ENCODE data around the gene TLL2.
A peak's percentile ranks its signal among the peaks of the same experiment; 100 is the strongest.
"Not testable (repeated sequence)": the region's sequence is repeated elsewhere in the genome, so short reads cannot be mapped to it uniquely, and the experiment has no call there.

Gene TLL2

GRCh38 chr10:96513698-96514561 is at the start of gene TLL2:
Gene TLL2 (minus strand): TSS chr10:96513926. CDS start chr10:96513685, 241 bp downstream.
- DNase-seq, result peak; percentile 15 to 52

- no peak for DNase-seq
Observed at GRCh38 chr10:96560966-96561887, 47.5 kb upstream of the TLL2 start.

GRCh38 chr10:96560489-96560888 is 46.8 kb upstream of the TLL2 start:
- no peak for DNase-seq

- no peak for DNase-seq
Observed at GRCh38 chr10:96556003-96556402, 42.3 kb upstream of the TLL2 start.

- no peak for DNase-seq
Observed at GRCh38 chr10:96555330-96555729, 41.6 kb upstream of the TLL2 start.

- DNase-seq, result no peak
Observed at GRCh38 chr10:96548589-96548988, 34.9 kb upstream of the TLL2 start.

- not testable (repeated sequence) for DNase-seq
Observed at GRCh38 chr10:96545558-96545957, 31.8 kb upstream of the TLL2 start.

GRCh38 chr10:96541921-96542320 is 28.2 kb upstream of the TLL2 start:
- no peak for DNase-seq

GRCh38 chr10:96540240-96540639 is 26.5 kb upstream of the TLL2 start:
- no peak for DNase-seq

- no peak for DNase-seq
Observed at GRCh38 chr10:96538683-96539082, 25.0 kb upstream of the TLL2 start.

GRCh38 chr10:96536129-96536528 is 22.4 kb upstream of the TLL2 start:
- DNase-seq, result no peak

GRCh38 chr10:96532523-96532922 is 18.8 kb upstream of the TLL2 start:
- no peak for DNase-seq

- no peak for DNase-seq
Observed at GRCh38 chr10:96529634-96530279, 16.0 kb upstream of the TLL2 start.

GRCh38 chr10:96524741-96525140 is 11.0 kb upstream of the TLL2 start:
- DNase-seq, result no peak

- no peak for DNase-seq
Observed at GRCh38 chr10:96517284-96517683, 3.6 kb upstream of the TLL2 start.

GRCh38 chr10:96516337-96516736 is 2.6 kb upstream of the TLL2 start:
- DNase-seq, result no peak

- peak; percentile 18 to 44 for DNase-seq
Observed at GRCh38 chr10:96513305-96513697, 425 bp downstream of the TLL2 start.

- DNase-seq, result no peak
Observed at GRCh38 chr10:96512524-96513304, 1.0 kb downstream of the TLL2 start.

GRCh38 chr10:96511044-96511945 is 2.4 kb downstream of the TLL2 start:
- no peak for DNase-seq

- DNase-seq, result no peak
Observed at GRCh38 chr10:96509017-96509641, 4.6 kb downstream of the TLL2 start.

GRCh38 chr10:96507044-96507443 is 6.7 kb downstream of the TLL2 start:
- DNase-seq, result no peak

Measured in stimulated activated CD4-positive, alpha-beta T cell treated with anti-CD3 and anti-CD28 coated beads, Interleukin-4, amount 100 ng/mL, for 4 hours (primary cell).